ENCODE data around the gene TES. TPM values are rescaled to one million over a fixed set of nuclear protein-coding genes. Genes with fewer than 3 reads are reported as not detected.

Gene TES
- total RNA-seq, 4 donors from 2014 or later, result 115 to 189 (median 146) TPM

DNA sequence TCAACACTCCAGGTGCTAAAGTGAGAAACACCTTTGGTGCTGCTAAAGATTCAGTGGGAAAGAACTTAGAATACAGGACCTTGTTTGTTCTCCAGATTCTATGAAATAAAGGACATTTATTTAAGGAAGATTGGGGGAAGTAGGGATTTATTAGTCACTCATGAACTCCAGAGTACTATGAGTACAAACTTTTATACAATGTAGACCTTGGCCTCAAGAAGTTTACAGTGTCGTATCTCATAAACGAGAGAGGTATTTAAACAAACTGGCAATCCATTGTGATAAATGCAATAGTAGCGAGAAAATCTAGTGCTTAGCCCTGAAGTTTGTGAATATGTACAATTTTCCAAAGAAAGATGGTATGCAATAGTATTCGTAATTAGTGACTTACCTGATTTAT lies 59.1 kb downstream of the TES start:
- Histone ChIP-seq H3K36me3 (no peaks in the 10 kb centered on the region), H3K27ac (peak overlapping the region; percentile 66 to 81), H3K4me3 (no peak overlapping the region), H3K9me3 (no peaks in the 10 kb centered on the region), H3K27me3 (no peaks in the 10 kb centered on the region), H3K4me1 (peaks cover 0 to 4% of the 10 kb centered on the region in 2 donors)
- TF ChIP-seq, protein P1, sequence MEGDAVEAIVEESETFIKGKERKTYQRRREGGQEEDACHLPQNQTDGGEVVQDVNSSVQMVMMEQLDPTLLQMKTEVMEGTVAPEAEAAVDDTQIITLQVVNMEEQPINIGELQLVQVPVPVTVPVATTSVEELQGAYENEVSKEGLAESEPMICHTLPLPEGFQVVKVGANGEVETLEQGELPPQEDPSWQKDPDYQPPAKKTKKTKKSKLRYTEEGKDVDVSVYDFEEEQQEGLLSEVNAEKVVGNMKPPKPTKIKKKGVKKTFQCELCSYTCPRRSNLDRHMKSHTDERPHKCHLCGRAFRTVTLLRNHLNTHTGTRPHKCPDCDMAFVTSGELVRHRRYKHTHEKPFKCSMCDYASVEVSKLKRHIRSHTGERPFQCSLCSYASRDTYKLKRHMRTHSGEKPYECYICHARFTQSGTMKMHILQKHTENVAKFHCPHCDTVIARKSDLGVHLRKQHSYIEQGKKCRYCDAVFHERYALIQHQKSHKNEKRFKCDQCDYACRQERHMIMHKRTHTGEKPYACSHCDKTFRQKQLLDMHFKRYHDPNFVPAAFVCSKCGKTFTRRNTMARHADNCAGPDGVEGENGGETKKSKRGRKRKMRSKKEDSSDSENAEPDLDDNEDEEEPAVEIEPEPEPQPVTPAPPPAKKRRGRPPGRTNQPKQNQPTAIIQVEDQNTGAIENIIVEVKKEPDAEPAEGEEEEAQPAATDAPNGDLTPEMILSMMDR (IDR thresholded peaks at IDR 0.05), result no peak
- TF ChIP-seq POLR2A (IDR thresholded peaks at IDR 0.05), result no peak
- intact Hi-C loops (cut with DNase I; ENCODE audit: low total_unique reads), result no loop called here
- DNase-seq, result no peak

DNA sequence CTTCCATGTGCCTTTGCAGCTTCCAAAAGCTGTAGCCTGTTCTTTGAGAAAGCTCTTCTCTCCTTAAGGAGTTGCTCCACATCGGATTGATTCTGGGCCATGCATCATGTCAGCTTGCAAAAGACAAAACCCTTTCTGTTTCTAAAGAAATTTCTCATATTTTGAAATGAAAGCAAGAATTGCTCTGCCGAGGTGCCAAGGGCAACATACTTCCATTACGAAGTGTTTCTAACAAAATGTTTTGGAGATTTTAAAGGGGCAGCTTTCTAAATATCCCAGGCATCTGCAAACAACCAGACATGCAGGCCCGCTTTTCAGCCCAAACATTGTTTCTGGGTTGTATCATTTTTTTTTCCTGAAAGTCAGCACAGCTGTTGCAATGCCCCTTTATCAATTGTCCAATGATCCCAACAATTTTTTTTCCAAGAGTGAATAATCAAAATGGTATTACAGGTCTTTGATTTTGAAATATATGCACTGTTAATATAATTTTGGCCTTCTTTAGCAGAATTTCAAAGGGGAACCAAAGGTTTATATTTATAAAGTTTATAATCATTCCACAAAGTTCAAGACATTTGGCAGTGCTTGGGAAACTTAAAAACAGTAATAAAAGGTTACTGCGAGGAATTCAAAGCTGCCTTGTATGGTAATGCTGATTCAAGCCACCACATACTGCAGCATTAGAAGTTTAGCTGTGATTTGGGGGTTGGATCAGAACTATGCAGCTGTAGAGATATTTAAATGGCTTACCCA lies 61.0 kb downstream of the TES start:
- Histone ChIP-seq H3K4me3 (no peak overlapping the region), H3K36me3 (no peaks in the 10 kb centered on the region), H3K9me3 (no peaks in the 10 kb centered on the region), H3K27ac (peak overlapping the region; percentile 66 to 81), H3K4me1 (peaks cover 0 to 4% of the 10 kb centered on the region in 2 donors), H3K27me3 (no peaks in the 10 kb centered on the region)
- intact Hi-C loops (cut with DNase I; ENCODE audit: low total_unique reads), result no loop called here
- TF ChIP-seq POLR2A (IDR thresholded peaks at IDR 0.05), result no peak
- TF ChIP-seq, protein P1 (IDR thresholded peaks at IDR 0.05), result no peak
- no peak for DNase-seq

DNA sequence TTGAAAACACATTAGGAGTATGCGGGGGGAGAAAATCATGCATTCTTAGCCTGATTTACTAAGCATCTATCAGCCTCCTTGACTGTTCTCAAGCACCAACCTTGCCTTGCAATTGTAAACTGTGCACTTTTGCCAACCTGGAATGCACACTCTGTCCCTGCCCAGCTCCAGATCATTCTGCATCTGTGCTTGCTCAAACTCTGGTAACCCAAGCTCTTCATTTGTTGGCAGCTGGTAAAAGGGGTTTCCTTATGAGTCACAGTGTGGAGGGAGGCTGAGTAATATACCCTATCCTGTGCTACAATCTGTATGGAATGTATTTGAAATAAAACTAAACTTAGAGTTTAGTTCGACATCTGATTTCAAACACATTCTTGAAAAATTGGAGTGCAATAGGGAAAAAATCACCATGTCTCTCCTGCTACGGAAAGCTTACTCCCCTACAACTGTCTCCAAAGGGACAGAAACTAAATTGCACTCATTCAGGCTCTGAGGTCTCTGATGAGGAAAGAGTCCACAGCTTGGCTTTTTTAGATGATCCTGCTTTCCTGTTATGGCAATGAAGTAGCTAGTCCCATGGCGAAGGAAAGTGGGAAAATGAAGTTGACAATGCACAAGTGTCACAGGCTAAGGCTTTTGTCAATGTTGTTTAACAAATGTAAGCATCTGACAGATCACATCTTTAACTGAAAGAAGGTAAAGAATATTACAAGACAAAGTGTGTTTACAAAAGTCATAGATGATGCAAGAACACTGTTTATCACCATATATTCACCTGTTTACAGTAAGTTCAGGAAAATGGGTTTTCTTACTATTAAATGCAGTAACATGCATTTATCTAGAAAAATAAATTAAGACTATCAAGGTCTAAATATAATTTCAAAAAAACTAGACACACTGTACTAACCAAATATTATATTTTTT lies 61.9 kb downstream of the TES start:
- Histone ChIP-seq H3K27ac (peak overlapping the region; percentile 66 to 81), H3K27me3 (no peaks in the 10 kb centered on the region), H3K36me3 (no peaks in the 10 kb centered on the region), H3K4me3 (no peak overlapping the region), H3K4me1 (peaks cover 0 to 4% of the 10 kb centered on the region in 2 donors), H3K9me3 (no peaks in the 10 kb centered on the region)
- peak; percentile 55 to 68 for DNase-seq
- intact Hi-C loops (cut with DNase I; ENCODE audit: low total_unique reads), result no loop called here
- no peak for TF ChIP-seq POLR2A (IDR thresholded peaks at IDR 0.05)
- TF ChIP-seq, protein P1 (IDR thresholded peaks at IDR 0.05), result no peak

DNA sequence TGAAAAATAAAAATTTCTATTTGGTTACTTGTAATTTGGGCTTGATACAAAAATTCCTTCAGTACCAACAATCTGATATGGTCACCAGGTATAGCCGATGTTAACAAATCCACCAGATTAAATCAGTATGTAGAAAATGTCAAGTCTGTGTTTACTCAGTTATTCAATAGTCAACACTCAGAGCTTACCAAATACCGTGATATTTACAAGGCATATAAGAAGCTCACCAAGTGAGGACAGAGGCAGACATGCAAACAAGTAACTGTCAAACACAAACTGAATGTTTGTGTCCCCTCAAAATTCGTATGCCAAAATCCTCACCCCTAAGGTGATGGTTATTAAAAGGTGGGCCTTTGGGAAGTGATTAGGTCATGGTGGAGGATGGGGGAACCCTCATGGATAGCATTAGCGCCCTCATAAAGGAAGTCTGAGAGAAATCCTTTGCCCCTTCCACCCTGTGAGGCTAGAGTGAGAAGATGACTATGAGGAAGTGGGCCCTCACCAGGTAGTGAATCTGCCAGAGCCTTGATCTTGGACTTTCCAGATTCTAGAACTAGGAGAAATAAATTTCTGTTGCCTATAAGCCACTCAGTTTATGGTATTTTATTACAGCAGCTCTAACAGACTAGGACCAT lies 63.1 kb downstream of the TES start:
- Histone ChIP-seq H3K9me3 (no peaks in the 10 kb centered on the region), H3K4me3 (no peak overlapping the region), H3K36me3 (no peaks in the 10 kb centered on the region), H3K27me3 (no peaks in the 10 kb centered on the region), H3K27ac (no peak overlapping the region), H3K4me1 (peaks cover 0 to 4% of the 10 kb centered on the region in 2 donors)
- intact Hi-C loops (cut with DNase I; ENCODE audit: low total_unique reads), result no loop called here
- DNase-seq, result no peak
- TF ChIP-seq POLR2A (IDR thresholded peaks at IDR 0.05), result no peak
- TF ChIP-seq, protein P1 (IDR thresholded peaks at IDR 0.05), result no peak

All from uterus (tissue), 4 donors.